Esophagus muscularis mucosa (tissue), 3 donors: ENCODE measurements around the gene CACNA1S.

Experiments used
- CTCF ChIP-seq, 3 experiments: fragments of 200-600 bp in 2 of 3; fragments of 450-650 bp in 1 of 3; sonication (generic) in 2 of 3; IDR thresholded peaks; one replicate each; pipeline ENCODE4 v1.5.1; 2017 to 2019; ENCODE audit warnings: antibody characterized with exemption in 3 of 3, mild to moderate bottlenecking in 2 of 3, moderate library complexity in 1 of 3
- POLR2A ChIP-seq: fragments of 450-650 bp; IDR thresholded peaks from one replicate; pipeline ENCODE4 v1.6.1; 2017; ENCODE audit warnings: antibody characterized with exemption, moderate library complexity, mild to moderate bottlenecking, low read depth
- POLR2AphosphoS5 ChIP-seq, 2 donors: sonication (generic); formaldehyde crosslinking; IDR thresholded peaks; one replicate each; pipeline ENCODE4 v1.6.1; 2017; ENCODE audit warnings: antibody characterized with exemption in 2 of 2

GRCh38 chr1:201122321-201122957 lies 10.2 kb upstream of the CACNA1S start:
- no peak for TF ChIP-seq POLR2AphosphoS5 (IDR thresholded peaks at IDR 0.05)
- no peak for TF ChIP-seq CTCF (IDR thresholded peaks at IDR 0.05)
- TF ChIP-seq POLR2A, result no peak
